GM12892 (cell line): ENCODE measurements around the gene CCSER2.

Source experiments
- POLR2A ChIP-seq: IDR thresholded peaks from 2 replicates; pipeline ENCODE4 v1.6.1; 2011; ENCODE audit warnings: low read depth, low read length, control low read depth
- POLR2AphosphoS5 ChIP-seq: IDR thresholded peaks from 2 replicates; pipeline ENCODE4 v1.6.1; 2011; ENCODE audit warnings: low read depth, low read length, control low read depth

DNA sequence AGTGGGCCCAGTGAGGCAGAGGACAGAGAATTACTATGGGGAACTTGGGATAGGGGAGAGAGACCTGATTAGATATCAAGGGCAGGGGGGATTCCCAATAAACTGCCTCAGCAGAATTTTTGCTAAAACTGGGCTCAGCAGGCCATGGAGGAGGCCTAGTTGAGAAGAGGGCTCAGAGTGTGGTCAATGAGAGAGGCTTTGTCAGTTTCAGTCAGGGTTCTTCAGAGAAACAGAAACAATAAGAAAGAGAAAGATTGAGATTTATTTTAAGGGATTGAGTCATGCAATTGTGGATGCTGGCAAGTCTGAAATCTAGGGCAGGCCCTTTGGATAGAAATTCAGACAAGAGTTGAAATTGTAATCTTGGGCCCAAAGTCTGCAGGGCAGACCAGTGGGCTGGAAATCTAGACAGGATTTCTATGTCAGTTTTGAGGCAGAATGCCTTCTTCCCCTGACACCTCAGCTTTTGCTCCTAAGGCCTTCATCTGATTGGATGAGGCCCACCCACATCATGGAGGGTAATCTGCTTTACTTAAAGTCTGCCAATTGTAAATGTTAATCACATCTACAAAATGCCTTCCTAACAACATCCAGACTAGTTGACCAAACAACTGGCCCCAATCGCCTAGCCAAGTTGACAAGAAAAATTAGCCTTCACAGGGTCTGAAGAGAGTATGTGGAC lies 33.5 kb upstream of the CCSER2 start:
- no peak for TF ChIP-seq POLR2AphosphoS5
- no peak for TF ChIP-seq POLR2A
